Motor neuron (in vitro differentiated cells): ENCODE measurements around the gene PHETA1. TPM values are rescaled to one million over a fixed set of nuclear protein-coding genes. Genes with fewer than 3 reads are reported as not detected.
"Not testable (repeated sequence)": the region's sequence is repeated elsewhere in the genome, so short reads cannot be mapped to it uniquely, and the experiment has no call there.

Experiments used
- ATAC-seq, 8 experiments: fragments of 200-7000 bp; cut with Tn5 transposase; replicated peaks in 6 of 8; 2 replicates each; pipeline ENCODE4 v1.8.0; 2021; ENCODE audit warnings: mild to moderate bottlenecking in 8 of 8, moderate library complexity in 8 of 8
- H3K27ac ChIP-seq, 2 donors: fragments of 250-450 bp; sonication (Bioruptor Pico); 2 replicates each; pipeline ENCODE4 v1.9.0; 2021; ENCODE audit warnings: antibody characterized with exemption in 2 of 2, mild to moderate bottlenecking in 2 of 2, moderate library complexity in 1 of 2
- H3K4me1 ChIP-seq, 2 donors: fragments of 250-450 bp; sonication (Bioruptor Pico); replicated peaks in 1 of 2; 2 replicates each; pipeline ENCODE4 v1.6.1; 2021; ENCODE audit warnings: antibody characterized with exemption in 2 of 2, mild to moderate bottlenecking in 2 of 2, moderate library complexity in 1 of 2
- H3K4me3 ChIP-seq, 5 donors: fragments of 250-450 bp; sonication (Bioruptor Pico); 2 replicates each; pipeline ENCODE4 v1.9.0; 2021; ENCODE audit warnings: antibody characterized with exemption in 5 of 5, mild to moderate bottlenecking in 5 of 5, moderate library complexity in 4 of 5
- WGBS, 10 experiments: fragments of 450-650 bp; shearing (Covaris generic); methylation state at CpG; one replicate each; pipeline ENCODE4 v1.0.0; 2022; 5-methylcytosine and 5-hydroxymethylcytosine counted together
- in situ Hi-C, 9 experiments: fragments of 400-800 bp; cut with MboI; loops; one replicate each; pipeline ENCODE4 v1.15.0; 2021; ENCODE audit warnings: low sequenced_read_pairs in 9 of 9, low pct_unique_long_range_greater_than_20kb in 2 of 9; ENCODE audit not compliant: unreplicated experiment in 9 of 9
- total RNA-seq, 8 experiments: library from RNA; unstranded; fragments of 300-600 nt; gene quantifications; 2 replicates each; pipeline versions ENCODE4 v1.2.3 to v1.2.4, GENCODE V29; 2022

PHETA1 gene
- total RNA-seq, 8 experiments from 2014 or later, result 4.2 to 14.4 (median 6.4) TPM

DNA sequence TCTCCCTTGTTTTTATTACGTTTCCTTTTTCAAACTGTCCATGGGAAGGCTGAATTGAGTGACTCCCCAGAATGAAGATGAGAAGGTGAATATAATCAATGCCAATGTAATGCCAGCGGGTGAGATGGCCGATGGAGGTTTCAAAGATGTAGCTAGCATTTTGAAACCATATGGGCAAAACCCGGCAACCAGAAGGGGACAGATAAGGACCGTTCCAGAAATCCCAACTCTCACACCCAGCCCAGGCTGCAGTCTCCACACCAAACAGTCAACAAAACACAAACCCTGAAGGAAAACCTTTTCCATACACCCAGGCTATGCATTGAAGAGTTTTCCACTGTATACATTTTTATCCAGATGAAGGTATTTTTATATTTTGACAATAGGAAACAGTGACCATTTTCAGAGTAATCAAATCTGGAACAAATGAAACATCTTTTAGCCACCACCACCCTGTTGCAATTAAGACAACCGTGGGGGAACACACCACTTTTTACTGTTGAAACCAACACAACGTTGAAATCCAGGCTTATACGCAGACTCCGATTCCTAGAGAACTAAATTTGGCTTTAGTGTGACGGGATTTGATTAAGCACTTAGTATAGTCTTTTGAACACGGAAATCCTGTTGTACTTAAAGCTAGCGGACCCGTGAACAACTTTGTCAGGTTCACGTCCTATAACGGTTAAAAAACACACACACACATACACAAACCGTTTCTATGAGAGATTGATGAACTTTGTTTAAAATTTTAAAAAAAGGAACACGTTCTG, 19.0 kb downstream of the PHETA1 start:
- ATAC-seq, result no peak
- H3K4me1 ChIP-seq, result peaks cover 0 to 2% of the 10 kb centered on the region in 2 donors
- no peak overlapping the region for H3K4me3 ChIP-seq
- 30 to 94% (median 84%) methylated on average over 6 to 16 of the region's 17 CpGs for WGBS, 10 experiments
- no peak overlapping the region for H3K27ac ChIP-seq
- in situ Hi-C loops, result no loop called here

DNA sequence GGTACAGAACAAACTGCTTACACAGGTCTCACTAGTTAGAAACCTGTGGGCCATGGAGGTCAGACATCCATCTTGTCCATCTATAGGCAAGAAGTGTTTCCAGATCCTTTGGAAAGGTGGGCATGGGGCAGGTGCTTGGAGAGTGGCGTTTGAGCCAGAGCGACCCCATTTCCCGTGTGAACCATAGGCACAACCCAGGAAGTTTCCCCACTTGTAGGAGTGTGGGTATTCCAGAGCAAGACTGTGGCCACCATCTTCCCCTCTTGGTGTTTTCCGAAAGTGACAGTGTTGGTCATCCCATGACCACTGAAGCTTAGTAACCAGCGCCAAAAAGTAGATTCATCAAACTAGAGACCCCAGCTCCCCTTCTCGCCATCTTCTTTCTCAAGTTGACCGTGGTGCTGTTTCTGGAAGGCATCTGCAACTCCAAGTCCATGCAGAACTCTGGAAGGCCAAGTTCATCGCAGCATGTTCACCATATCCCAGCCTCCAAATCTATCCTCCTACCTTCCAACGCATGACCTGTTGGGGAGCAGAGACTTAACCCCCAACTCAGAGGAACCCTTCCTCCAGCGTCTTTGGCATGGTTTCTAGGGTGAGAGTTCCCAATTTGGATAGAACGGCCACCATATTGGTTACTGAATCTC, 19.7 kb downstream of the PHETA1 start:
- in situ Hi-C loops, result no loop called here
- ATAC-seq, result no peak
- H3K4me1 ChIP-seq, result peaks cover 0 to 2% of the 10 kb centered on the region in 2 donors
- H3K27ac ChIP-seq, result no peak overlapping the region
- H3K4me3 ChIP-seq, result no peak overlapping the region
- WGBS, 10 experiments, result 20 to 100% (median 89%) methylated on average over 2 to 11 of the region's 11 CpGs; no CpG with 5 or more reads in 1 of the 10 experiments

DNA sequence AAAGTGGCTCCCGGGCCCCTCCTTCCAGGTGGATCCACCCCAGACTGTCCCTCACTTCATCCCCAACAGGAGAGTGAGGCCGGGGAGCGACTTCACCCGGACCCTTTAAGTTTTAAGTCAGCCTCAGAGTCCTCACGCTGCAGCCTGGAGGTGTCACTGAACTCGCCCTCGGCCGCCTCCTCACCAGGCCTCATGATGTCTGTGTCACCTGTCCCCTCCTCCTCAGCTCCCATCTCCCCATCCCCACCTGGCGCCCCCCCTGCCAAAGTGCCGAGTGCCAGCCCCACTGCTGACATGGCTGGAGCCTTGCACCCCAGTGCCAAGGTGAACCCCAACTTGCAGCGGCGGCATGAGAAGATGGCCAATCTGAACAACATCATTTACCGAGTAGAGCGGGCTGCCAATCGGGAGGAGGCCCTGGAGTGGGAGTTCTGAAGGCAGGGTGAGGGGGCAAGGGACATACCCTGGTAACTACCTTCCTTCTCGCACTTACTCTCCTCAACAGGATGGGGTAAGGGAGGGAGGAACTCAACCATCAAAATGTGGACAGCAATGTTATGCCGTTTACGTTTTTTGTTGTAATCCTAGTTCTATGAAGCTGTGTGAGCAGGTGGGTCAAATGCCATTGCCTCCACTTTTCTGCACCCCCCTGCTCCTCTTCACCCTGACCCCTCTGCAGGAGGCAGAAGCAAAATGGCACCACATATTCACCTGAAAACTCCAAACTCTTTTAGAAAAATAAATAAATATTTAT, 20.8 kb downstream of the PHETA1 start:
- 85 to 100% (median 90%) methylated on average over 2 to 4 of the region's 18 CpGs; no CpG with 5 or more reads in 6 of the 10 experiments for WGBS, 10 experiments
- H3K4me1 ChIP-seq, result peaks cover 0 to 2% of the 10 kb centered on the region in 2 donors
- in situ Hi-C loops, result no loop called here
- H3K4me3 ChIP-seq, result no peak overlapping the region
- no peak overlapping the region for H3K27ac ChIP-seq
- no peak for ATAC-seq

GRCh38 chr12:111344254-111344875, 24.5 kb downstream of the PHETA1 start:
- Histone ChIP-seq H3K4me3 (no peak overlapping the region), H3K4me1 (no peaks in the 10 kb centered on the region), H3K27ac (no peak overlapping the region)
- 0 to 92% (median 53%) methylated on average over 1 to 3 of the region's 4 CpGs; no CpG with 5 or more reads in 2 of the 10 experiments for WGBS, 10 experiments
- in situ Hi-C loops, result no loop called here
- no peak for ATAC-seq

DNA sequence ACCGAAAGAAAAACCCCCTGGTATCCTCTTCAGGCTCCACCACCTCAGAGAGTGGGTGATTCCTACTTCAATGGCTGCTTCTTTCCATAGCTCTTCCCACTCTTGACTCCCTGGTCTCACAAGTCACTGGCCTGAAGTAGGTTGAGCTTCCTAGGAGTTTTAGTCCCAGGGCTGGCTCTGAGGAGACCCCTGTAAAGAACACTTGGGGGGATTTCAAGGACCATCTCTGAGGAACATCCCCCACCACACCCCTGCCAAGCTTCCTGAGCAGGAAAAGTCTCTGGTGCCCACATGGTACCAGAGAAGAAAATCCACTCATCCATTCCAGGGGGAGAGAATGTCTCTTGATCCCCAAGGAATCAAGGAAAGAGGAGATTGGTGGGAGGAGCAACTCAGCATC, 25.7 kb downstream of the PHETA1 start:
- Histone ChIP-seq H3K27ac (no peak overlapping the region), H3K4me1 (no peaks in the 10 kb centered on the region), H3K4me3 (no peak overlapping the region)
- no peak for ATAC-seq
- in situ Hi-C loops, result no loop called here
- WGBS, 10 experiments, result 17% methylated on average over 1 of the region's 1 CpG; no CpG with 5 or more reads in 9 of the 10 experiments

DNA sequence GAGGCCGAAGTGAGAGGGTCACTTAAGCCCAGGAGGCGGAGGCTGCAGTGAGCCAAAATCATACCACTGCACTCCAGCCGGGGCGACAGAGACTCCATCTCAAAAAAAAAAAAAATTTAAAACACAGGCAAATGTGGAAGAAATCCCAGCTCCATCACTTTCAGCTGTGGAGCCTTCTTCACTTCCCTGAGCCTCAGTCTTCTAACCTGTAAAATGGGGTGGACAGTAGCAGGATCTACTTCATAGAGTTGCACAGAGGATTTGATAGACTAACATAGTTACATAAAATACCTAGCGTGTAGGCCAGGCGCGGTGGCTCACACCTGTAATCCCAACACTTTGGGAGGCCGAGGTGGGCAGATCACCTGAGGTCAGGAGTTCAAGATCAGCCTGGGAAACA, 26.5 kb downstream of the PHETA1 start:
- H3K4me1 ChIP-seq, result no peaks in the 10 kb centered on the region
- no peak overlapping the region for H3K4me3 ChIP-seq
- in situ Hi-C loops, result no loop called here
- no peak overlapping the region for H3K27ac ChIP-seq
- no peak for ATAC-seq
- 76 to 100% (median 94%) methylated on average over 1 to 5 of the region's 8 CpGs; no CpG with 5 or more reads in 4 of the 10 experiments for WGBS, 10 experiments

DNA sequence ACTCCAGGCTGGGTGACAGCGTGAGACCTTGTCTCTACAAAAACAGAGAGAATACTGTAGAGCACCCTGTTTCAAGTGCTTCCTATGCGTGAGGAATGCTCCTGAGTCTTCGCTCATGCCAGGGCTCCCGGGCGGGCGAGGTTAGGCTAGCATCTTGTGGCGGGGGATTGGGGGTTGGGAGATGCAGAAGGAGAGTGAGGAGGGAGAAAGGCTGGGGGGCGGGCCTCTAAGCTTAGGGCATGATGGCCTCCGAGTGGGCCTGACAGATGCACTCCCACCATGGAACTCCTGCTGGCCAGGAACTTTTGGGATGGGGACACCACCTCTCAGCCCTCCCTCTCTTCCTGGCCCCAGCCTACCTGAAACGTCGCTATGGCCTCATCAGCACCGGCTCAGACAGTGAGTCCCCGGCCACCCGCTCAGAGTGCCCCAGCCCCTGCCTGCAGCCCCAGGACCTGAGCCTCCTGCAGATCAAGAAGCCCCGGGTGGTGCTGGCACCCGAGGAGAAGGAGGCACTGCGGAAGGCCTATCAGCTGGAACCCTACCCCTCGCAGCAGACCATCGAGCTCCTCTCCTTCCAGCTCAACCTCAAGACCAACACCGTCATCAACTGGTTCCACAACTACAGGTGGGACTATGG, 27.3 kb downstream of the PHETA1 start:
- H3K4me1 ChIP-seq, result no peaks in the 10 kb centered on the region
- H3K27ac ChIP-seq, result no peak overlapping the region
- 77 to 100% (median 98%) methylated on average over 1 to 8 of the region's 20 CpGs; no CpG with 5 or more reads in 6 of the 10 experiments for WGBS, 10 experiments
- H3K4me3 ChIP-seq, result no peak overlapping the region
- ATAC-seq, result no peak
- in situ Hi-C loops, result no loop called here

GRCh38 chr12:111340680-111341079, 28.2 kb downstream of the PHETA1 start:
- H3K27ac ChIP-seq, ATAC-seq, in situ Hi-C loops, H3K4me3 ChIP-seq, H3K4me1 ChIP-seq: not testable (repeated sequence)
- WGBS, 10 experiments, result 55 to 85% (median 79%) methylated on average over 2 to 8 of the region's 8 CpGs

DNA sequence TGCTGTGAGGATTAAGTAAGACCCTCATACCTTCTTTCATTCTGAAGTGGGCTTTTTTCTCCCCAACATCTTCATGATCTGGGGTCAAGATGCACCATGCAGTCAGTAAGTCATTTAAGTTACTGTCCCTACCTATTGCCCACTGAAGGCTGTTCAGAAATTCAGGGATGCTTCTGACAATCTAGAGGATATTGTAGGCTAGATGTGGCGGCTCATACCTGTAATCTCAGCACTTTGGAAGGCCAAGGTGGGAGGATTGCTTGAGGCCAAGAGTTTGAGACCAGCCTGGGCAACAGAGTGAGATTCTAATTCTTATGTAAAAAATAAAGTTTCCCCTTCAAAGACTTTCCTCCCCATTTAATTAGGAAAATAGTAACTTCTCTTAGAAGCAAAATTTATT, 28.7 kb downstream of the PHETA1 start:
- in situ Hi-C loops, result no loop called here
- Histone ChIP-seq H3K4me1 (no peaks in the 10 kb centered on the region), H3K27ac (no peak overlapping the region), H3K4me3 (no peak overlapping the region)
- WGBS, 10 experiments, result 20 to 100% (median 68%) methylated on average over 1 of the region's 1 CpG; no CpG with 5 or more reads in 4 of the 10 experiments
- ATAC-seq, result no peak

DNA sequence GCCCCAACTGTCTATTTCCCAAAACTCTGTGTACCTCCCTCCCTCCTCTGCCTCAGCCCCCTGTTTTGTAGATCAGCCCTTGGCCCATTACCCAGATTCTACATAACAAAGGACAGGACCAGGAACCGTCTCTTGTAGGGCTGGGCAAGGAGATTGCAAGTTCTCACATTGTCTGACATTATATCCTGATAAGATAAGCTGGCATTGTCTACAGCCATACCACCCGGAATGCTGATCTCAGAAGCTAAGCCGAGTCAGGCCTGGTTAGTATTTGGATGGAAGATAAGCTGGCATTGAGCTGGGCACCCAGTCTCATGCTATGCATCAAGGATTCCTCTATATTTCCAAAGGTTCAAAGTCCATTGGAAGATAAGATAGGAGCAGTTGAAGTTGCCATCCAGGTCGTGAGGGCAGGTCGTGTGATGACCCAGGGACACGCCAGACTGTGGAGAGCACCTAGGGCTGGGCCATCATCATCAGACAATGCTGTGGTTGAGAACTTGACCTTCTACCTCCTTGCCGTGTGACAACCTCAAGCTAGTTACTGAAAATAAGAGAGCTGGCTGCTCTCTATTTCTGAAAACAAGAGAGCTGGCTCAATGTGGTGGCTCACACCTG, 29.5 kb downstream of the PHETA1 start:
- Histone ChIP-seq H3K4me1 (no peaks in the 10 kb centered on the region), H3K4me3 (no peak overlapping the region), H3K27ac (no peak overlapping the region)
- in situ Hi-C loops, result loop anchor here in 1 of 9 experiments (10.0 kb wide), 1 partner anchor 105 kb away; no protein-coding TSS in a partner anchor
- WGBS, 10 experiments, result 44 to 92% (median 79%) methylated on average over 2 to 7 of the region's 7 CpGs; no CpG with 5 or more reads in 2 of the 10 experiments
- ATAC-seq, result no peak

GRCh38 chr12:111338096-111338495, 30.8 kb downstream of the PHETA1 start:
- Histone ChIP-seq H3K27ac (no peak overlapping the region), H3K4me1 (no peaks in the 10 kb centered on the region), H3K4me3 (no peak overlapping the region)
- no peak for ATAC-seq
- WGBS, 10 experiments, result 56 to 95% (median 72%) methylated on average over 3 to 6 of the region's 12 CpGs; no CpG with 5 or more reads in 7 of the 10 experiments
- in situ Hi-C loops, result loop anchor here in 1 of 9 experiments (10.0 kb wide), 1 partner anchor 107 kb away; no protein-coding TSS in a partner anchor

GRCh38 chr12:111337371-111337770, 31.5 kb downstream of the PHETA1 start:
- no peak for ATAC-seq
- Histone ChIP-seq H3K4me1 (no peaks in the 10 kb centered on the region), H3K27ac (no peak overlapping the region), H3K4me3 (no peak overlapping the region)
- in situ Hi-C loops, result loop anchor here in 1 of 9 experiments (10.0 kb wide), 1 partner anchor 107 kb away; no protein-coding TSS in a partner anchor
- WGBS, 10 experiments, result 43 to 100% (median 93%) methylated on average over 1 to 5 of the region's 5 CpGs; no CpG with 5 or more reads in 1 of the 10 experiments
